HFF-Myc (cell line): ENCODE measurements around the gene FUT7.

ENCODE experiments used
- DNase-seq: peaks from one replicate; pipeline ENCODE4 v3.0.0-alpha.2; 2011; ENCODE audit warnings: low read depth; ENCODE audit errors: extremely low read depth
- H3K4me3 ChIP-seq: replicated peaks from 2 replicates; pipeline ENCODE4 v1.5.1; 2011; ENCODE audit warnings: low read depth, mild to moderate bottlenecking, control low read depth, low read length
- TF ChIP-seq, protein P1 (sequence below): IDR thresholded peaks from 2 replicates; pipeline ENCODE4 v1.5.1; 2012; ENCODE audit warnings: mild to moderate bottlenecking, low read depth, low read length, control low read depth; ENCODE audit errors: missing control alignments

Gene FUT7

DNA sequence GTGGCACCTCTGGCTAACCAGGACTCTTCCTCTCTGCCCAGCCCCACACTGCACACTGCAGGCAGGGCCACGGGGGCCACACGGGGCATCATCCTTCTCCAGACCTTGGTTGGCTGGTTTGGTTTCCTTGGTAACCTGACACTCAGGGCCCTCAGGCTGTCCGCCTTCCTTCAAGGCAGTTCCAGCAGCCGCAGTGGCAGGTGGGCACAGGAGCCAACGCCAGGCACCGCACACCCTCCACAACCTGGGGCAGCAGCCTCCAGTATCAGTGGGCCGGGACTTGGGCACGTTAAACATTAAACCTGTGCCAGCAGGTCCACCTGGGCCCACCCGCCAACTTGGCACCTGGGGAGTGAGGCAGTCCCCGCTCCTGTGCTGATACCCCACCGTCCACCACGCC, 12.1 kb upstream of the FUT7 start:
- no peak for DNase-seq
- TF ChIP-seq, protein P1, sequence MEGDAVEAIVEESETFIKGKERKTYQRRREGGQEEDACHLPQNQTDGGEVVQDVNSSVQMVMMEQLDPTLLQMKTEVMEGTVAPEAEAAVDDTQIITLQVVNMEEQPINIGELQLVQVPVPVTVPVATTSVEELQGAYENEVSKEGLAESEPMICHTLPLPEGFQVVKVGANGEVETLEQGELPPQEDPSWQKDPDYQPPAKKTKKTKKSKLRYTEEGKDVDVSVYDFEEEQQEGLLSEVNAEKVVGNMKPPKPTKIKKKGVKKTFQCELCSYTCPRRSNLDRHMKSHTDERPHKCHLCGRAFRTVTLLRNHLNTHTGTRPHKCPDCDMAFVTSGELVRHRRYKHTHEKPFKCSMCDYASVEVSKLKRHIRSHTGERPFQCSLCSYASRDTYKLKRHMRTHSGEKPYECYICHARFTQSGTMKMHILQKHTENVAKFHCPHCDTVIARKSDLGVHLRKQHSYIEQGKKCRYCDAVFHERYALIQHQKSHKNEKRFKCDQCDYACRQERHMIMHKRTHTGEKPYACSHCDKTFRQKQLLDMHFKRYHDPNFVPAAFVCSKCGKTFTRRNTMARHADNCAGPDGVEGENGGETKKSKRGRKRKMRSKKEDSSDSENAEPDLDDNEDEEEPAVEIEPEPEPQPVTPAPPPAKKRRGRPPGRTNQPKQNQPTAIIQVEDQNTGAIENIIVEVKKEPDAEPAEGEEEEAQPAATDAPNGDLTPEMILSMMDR, result no peak
- peak overlapping the region; percentile 74 for H3K4me3 ChIP-seq

DNA sequence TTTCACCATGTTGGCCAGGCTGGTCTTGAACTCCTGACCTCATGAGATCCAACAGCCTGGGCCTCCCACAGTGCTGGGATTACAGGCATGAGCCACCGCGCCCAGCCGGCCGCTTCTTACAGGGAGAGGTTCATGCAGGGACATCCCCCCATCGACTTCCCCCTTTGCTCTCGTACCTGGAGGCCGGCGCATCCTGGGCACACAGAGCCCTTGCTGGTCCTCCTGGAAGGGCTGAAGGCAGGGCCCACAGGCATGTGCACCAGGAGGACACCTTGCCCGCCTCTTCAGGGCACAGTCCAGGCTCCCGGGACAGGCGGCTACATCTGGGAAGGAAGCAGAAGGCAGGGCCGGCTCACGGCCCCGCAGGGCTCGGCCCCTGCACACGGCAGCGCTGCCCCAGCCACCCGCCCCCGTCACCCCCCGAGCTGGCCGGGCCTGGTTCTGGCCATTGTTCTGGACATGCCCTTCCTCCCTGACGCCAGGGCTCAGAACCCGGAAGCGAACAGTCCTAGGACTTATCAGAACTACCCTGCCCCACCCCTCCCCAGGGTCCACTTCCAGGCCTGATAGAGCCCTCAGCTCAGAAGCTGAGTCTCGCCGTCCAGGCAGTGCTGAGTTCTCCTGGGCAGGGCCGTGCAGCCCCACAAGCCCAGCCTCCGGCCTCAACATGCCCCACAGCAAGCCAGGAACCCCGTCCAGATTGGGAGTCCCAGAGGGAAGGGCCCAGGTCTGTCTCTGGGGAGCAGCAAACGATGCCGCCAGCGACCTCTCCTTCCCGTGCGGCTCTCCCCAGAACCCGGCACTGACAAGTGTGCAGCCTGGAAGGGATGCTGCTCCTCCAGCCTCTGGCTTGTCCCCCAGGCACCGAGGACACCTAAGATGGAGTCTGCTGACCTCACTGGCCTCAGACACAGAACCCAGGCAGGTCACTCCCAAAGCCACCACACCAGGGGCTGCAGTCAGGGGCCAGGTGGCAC, 11.2 kb upstream of the FUT7 start:
- 0 out of 2 replicates have a peak overlapping the region, but pooled peaks have one; percentile 74 for H3K4me3 ChIP-seq
- DNase-seq, result no peak
- TF ChIP-seq, protein P1, result no peak

DNA sequence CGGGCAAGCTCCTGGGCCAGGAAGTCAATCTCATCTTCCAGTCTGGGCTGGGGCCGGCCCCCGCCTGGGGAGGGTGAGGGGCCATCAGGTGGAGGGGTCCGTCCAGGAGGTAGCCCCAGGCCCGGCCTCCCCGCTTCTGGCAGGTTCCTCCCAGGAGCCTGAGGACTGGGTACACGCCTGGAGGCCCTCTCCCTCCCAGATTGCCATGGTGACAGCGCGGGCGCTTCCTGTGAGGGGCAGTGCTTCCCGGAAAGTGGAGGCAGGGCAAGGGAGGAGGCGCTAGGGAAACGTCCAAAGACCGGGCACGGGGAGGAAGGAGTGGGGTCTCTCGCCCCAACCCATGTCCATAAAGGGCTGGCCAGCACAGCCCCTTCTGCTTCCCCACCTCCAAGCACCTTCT, 9.2 kb upstream of the FUT7 start:
- no peak overlapping the region for H3K4me3 ChIP-seq
- TF ChIP-seq, protein P1, result no peak
- DNase-seq, result no peak

DNA sequence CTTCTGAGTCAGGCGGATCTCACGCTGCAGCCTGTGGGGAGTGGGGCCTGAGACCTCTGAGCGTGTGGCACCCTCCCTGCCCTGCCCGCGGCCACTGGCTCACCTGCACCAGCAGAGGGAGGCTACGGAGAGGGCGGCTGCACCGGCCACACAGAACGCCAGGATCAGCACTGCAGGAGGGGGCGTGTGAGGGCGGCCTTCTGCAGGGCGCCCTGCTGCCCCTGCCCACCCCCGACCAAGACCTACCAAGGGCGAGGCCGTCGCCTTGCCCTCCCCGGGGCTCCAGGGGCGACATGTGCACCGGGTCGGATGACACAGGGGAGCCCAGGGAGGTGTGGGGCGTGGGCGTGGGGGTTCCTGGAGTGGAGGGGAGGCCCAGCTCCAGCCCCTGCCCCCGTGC, 8.7 kb upstream of the FUT7 start:
- H3K4me3 ChIP-seq, result no peak overlapping the region
- no peak for DNase-seq
- TF ChIP-seq, protein P1, result no peak

DNA sequence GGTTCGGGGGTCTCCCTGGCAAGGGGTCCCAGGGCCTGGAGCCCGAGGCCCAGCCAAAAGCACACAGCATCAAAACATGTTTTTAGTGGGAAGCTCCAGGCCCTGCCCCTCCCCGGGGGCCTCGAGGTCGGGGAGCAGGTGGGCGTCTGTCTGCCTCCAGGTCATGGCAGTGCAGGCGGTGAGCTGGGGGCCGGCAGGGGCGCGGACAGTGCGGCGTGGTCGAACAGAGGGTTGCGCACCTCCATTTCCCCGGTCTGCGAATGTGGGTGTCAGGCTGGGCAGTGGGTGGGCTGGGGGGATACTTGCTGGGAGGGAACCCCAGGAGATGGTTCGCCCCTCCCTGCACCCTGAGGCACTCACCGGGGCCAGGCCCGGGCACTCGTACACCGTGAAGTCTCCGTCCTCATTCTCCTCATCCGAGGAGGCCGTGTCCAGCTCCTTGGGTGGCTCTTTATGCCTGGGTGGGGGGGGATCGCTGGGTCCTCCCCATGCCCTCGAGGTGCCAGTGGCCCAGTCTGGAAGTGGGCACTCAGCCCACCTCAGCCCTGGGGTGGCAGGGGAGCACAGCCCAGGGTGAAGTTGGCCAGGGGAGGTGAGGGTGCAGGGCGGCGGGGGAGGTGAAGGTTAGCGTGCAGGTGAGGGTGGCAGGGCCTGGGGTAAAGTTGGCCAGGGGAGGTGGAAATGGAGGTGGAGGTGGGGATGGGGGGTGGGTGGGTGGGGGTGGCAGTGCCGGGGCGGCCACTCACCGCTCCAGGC, 7.9 kb upstream of the FUT7 start:
- no peak for DNase-seq

DNA sequence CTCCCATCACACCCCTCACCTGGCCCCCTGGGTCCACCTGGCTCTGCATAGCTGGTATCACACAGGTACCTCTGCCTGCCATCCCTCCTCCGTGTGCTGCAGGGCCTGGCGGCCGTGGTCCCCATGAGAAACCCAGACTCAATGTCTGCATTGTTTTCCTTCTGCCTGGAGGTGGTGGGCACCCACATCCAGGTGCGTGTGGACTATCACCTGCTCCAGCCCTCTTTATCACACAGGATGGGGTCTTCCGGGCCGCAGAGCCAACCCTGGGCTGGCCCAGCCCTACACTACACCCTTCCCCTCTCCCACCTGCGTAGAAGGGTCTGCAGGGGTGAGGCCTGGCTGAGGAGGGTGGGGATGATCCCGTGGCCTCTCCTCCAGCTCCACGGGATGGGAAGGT, 7.0 kb upstream of the FUT7 start:
- no peak overlapping the region for H3K4me3 ChIP-seq
- TF ChIP-seq, protein P1, result no peak
- no peak for DNase-seq

More for the DNA sequence above, 7.9 kb upstream of the FUT7 start:
- H3K4me3 ChIP-seq, result no peak overlapping the region
- TF ChIP-seq, protein P1, result no peak
